Left hindlimb (tissue), 1 donor: ENCODE results near the gene NKD2.
"Not testable (repeated sequence)": the region's sequence is repeated elsewhere in the genome, so short reads cannot be mapped to it uniquely, and the experiment has no call there.

ENCODE experiments used
- DNase-seq: peaks from one replicate; pipeline ENCODE4 v3.0.0-alpha.2; 2018

NKD2 gene

GRCh38 chr5:1075931-1076330 is 67.3 kb downstream of the NKD2 start:
- no peak for DNase-seq

GRCh38 chr5:1076406-1076805 is 67.8 kb downstream of the NKD2 start:
- DNase-seq, result no peak

GRCh38 chr5:1077026-1077425 is 68.4 kb downstream of the NKD2 start:
- DNase-seq, result no peak

- no peak for DNase-seq
Observed at GRCh38 chr5:1077491-1078020, 69.0 kb downstream of the NKD2 start.

GRCh38 chr5:1078206-1078605 is 69.6 kb downstream of the NKD2 start:
- no peak for DNase-seq

GRCh38 chr5:1078851-1079250 is 70.2 kb downstream of the NKD2 start:
- DNase-seq, result no peak

- no peak for DNase-seq
Observed at GRCh38 chr5:1079486-1079885, 70.9 kb downstream of the NKD2 start.

- no peak for DNase-seq
Observed at GRCh38 chr5:1079961-1080360, 71.4 kb downstream of the NKD2 start.

GRCh38 chr5:1080432-1080831 is 71.8 kb downstream of the NKD2 start:
- no peak for DNase-seq

GRCh38 chr5:1081519-1081918 is 72.9 kb downstream of the NKD2 start:
- DNase-seq, result no peak

- DNase-seq, result not testable (repeated sequence)
Observed at GRCh38 chr5:1083026-1083425, 74.4 kb downstream of the NKD2 start.

- DNase-seq, result no peak
Observed at GRCh38 chr5:1083823-1084605, 75.4 kb downstream of the NKD2 start.

GRCh38 chr5:1085391-1085790 is 76.8 kb downstream of the NKD2 start:
- DNase-seq, result no peak

- no peak for DNase-seq
Observed at GRCh38 chr5:1086137-1086536, 77.5 kb downstream of the NKD2 start.

GRCh38 chr5:1086871-1087270 is 78.3 kb downstream of the NKD2 start:
- DNase-seq, result no peak

GRCh38 chr5:1087428-1087827 is 78.8 kb downstream of the NKD2 start:
- DNase-seq, result no peak

- no peak for DNase-seq
Observed at GRCh38 chr5:1088031-1088430, 79.4 kb downstream of the NKD2 start.
